Astrocyte of the cerebellum (primary cell): ENCODE data around the gene LYZL6.

ENCODE experiments used
- DNase-seq: peaks from one replicate; pipeline ENCODE4 v3.0.0-alpha.2; 2011; ENCODE audit warnings: low read depth
- H3K4me3 ChIP-seq: 2 replicates; pipeline ENCODE4 v1.5.1; 2011; ENCODE audit warnings: mild to moderate bottlenecking, low read depth, low read length, moderate library complexity
- in situ Hi-C: cut with HindIII; loops from 2 replicates; pipeline ENCODE4 v1.10.0; 2017; ENCODE audit warnings: low sequenced_read_pairs
- TF ChIP-seq, protein P1 (sequence below): IDR thresholded peaks from 2 replicates; pipeline ENCODE4 v1.5.1; 2012; ENCODE audit warnings: low read length, low read depth, moderate library complexity, mild to moderate bottlenecking; ENCODE audit errors: missing control alignments

The LYZL6 gene

DNA sequence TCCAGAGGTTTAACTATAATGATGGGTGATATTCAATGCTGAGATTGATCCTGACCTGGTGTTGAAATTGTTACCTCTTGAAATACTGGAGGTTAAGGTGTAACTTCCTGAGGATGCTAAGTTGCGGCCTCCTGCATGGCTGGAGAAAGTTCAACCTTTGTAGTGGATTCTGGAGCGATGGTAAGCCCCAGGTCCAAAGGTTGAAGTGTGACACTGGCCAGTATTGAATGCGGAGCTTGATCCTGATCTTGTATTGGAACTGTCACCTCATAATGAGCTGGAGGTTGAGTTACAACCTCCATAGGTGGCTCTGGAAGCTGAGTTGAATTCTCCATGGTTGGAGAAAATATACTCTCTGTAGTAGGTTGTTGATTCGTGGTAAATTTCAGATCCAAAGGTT, 29.9 kb downstream of the LYZL6 start:
- no peak overlapping the region for H3K4me3 ChIP-seq
- TF ChIP-seq, protein P1, sequence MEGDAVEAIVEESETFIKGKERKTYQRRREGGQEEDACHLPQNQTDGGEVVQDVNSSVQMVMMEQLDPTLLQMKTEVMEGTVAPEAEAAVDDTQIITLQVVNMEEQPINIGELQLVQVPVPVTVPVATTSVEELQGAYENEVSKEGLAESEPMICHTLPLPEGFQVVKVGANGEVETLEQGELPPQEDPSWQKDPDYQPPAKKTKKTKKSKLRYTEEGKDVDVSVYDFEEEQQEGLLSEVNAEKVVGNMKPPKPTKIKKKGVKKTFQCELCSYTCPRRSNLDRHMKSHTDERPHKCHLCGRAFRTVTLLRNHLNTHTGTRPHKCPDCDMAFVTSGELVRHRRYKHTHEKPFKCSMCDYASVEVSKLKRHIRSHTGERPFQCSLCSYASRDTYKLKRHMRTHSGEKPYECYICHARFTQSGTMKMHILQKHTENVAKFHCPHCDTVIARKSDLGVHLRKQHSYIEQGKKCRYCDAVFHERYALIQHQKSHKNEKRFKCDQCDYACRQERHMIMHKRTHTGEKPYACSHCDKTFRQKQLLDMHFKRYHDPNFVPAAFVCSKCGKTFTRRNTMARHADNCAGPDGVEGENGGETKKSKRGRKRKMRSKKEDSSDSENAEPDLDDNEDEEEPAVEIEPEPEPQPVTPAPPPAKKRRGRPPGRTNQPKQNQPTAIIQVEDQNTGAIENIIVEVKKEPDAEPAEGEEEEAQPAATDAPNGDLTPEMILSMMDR, result no peak
- in situ Hi-C loops, result no loop called here
- DNase-seq, result no peak

DNA sequence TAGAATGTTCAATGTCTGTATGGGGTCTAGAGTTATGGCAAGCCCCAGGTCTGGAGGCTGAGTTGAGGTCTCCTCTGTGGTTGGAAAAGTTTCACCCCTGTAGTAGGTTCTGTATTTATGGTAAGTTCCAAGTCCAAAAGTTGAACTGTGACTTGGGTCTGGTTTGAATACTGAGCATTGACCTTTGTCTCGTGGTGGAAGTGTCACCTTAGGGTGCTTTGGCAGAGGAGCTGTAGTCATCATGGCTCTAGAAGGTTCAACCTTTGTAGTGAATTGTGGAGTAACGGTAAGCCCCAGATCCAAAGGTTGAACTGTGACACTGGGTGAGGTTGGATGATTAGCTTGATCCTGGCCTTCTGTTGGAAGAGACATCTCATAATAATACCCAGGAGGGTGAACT, 30.6 kb downstream of the LYZL6 start:
- in situ Hi-C loops, result no loop called here
- TF ChIP-seq, protein P1, result no peak
- H3K4me3 ChIP-seq, result no peak overlapping the region
- no peak for DNase-seq

DNA sequence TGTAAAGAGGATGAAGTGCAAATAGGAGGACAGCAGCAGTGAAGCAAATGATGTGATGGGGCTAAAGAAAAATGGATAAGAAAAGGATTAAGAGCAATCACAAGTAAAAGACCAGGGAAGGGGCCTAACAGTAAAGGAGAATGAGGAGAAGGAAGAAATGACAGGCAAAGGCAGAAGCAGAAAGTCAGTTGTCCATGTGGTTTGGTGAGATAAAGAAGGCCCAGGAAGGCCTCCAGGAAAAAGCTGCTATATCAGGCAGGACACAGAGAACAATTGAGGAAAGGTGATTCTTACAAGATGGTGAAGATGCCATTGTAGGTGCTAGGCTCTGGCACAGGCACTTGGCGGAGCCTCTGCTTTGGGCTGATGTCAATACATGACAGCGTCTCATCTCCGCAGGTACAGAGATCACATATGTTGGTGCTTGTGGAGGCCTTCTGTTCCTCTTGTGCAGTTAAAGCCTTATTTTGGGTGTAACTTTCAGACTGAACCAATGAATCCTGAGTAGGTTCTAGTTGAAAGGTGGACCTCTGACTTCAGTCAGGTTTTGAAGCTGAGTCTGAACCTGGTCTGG, 31.1 kb downstream of the LYZL6 start:
- DNase-seq, result no peak
- in situ Hi-C loops, result no loop called here
- TF ChIP-seq, protein P1, result no peak
- no peak overlapping the region for H3K4me3 ChIP-seq

- TF ChIP-seq, protein P1, result no peak
- DNase-seq, result no peak
- no peak overlapping the region for H3K4me3 ChIP-seq
- in situ Hi-C loops, result no loop called here
Observed at GRCh38 chr17:35909408-35909807, 34.1 kb downstream of the LYZL6 start.

DNA sequence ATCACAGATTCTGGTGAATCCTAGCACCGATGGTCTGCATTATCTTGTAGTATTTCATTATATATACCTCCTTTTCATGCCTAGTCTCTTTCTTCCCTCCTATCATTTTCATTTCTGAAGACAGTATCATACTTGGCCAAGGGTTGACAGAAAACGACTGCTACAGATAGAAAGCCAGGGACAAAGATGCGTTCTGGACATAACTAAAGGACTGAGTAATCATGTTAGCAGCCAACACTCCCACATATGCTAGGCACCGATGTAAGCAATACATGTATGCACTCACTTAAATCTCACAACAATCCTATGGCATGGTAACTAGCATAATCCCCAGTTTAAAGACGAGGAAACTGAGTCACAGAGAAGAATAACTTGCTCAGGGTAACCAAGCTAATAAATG, 35.8 kb downstream of the LYZL6 start:
- in situ Hi-C loops, result no loop called here
- no peak for DNase-seq
- TF ChIP-seq, protein P1, result no peak
- H3K4me3 ChIP-seq, result no peak overlapping the region

GRCh38 chr17:35906926-35907637, 36.4 kb downstream of the LYZL6 start:
- TF ChIP-seq, protein P1, result no peak
- no peak overlapping the region for H3K4me3 ChIP-seq
- no peak for DNase-seq
- in situ Hi-C loops, result no loop called here
